NT2/D1 (cell line): ENCODE results near the gene ARHGAP21.

ENCODE experiments used
- SUZ12 ChIP-seq: IDR thresholded peaks from 2 replicates; pipeline ENCODE4 v1.6.1; 2011; ENCODE audit not compliant: insufficient read length, insufficient read depth; ENCODE audit errors: extremely low read depth
- YY1 ChIP-seq: IDR thresholded peaks from 2 replicates; pipeline ENCODE4 v1.6.1; 2011; ENCODE audit not compliant: insufficient read length, insufficient read depth

GRCh38 chr10:24590697-24591457 is 132.8 kb downstream of the ARHGAP21 start:
- no peak for TF ChIP-seq YY1
- no peak for TF ChIP-seq SUZ12
